Measurements from ENCODE around the gene PITRM1. TPM values are rescaled to one million over a fixed set of nuclear protein-coding genes. Genes with fewer than 3 reads are reported as not detected.

PITRM1 gene
- total and polyA plus RNA-seq, 2 donors (not counting 3 experiments of a cell fraction or from before 2014, with no cell fraction given) = 83.2 to 145 TPM

DNA sequence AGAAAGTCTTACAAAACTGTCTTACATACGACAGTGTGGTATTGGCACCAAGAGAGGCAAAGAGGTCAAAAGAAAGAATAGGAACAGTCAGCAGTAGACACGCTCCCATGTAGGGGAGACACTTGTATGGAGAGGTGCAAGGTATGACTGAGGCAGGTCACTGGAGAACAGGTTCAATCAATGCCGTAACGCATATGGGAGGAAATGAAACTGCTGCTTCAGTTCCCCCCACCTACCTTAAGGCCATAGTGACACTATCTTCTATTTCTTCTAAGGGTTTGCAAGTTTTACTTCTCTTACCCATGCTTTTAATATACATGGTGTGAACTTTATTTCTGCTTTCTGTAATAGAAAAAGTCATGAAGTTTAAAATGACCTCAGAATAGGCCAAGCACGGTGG, 5.5 kb upstream of the PITRM1 start:
- CTCF ChIA-PET = no interaction called here
- no peak for FAIRE-seq
- no TSS peak for BruUV-seq (replicated peaks)

More for the DNA sequence above, 5.5 kb upstream of the PITRM1 start:
- POLR2A ChIA-PET = no interaction called here
- TF ChIP-seq, protein P1, sequence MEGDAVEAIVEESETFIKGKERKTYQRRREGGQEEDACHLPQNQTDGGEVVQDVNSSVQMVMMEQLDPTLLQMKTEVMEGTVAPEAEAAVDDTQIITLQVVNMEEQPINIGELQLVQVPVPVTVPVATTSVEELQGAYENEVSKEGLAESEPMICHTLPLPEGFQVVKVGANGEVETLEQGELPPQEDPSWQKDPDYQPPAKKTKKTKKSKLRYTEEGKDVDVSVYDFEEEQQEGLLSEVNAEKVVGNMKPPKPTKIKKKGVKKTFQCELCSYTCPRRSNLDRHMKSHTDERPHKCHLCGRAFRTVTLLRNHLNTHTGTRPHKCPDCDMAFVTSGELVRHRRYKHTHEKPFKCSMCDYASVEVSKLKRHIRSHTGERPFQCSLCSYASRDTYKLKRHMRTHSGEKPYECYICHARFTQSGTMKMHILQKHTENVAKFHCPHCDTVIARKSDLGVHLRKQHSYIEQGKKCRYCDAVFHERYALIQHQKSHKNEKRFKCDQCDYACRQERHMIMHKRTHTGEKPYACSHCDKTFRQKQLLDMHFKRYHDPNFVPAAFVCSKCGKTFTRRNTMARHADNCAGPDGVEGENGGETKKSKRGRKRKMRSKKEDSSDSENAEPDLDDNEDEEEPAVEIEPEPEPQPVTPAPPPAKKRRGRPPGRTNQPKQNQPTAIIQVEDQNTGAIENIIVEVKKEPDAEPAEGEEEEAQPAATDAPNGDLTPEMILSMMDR (IDR thresholded peaks at IDR 0.05; ENCODE audit: extremely low read depth in 1 of 2, insufficient read depth in 1 of 2, low read depth in 1 of 2, low read length in 2 of 2) = no peak
- no peak for TF ChIP-seq FOS (IDR thresholded peaks at IDR 0.05; ENCODE audit: borderline replicate concordance, insufficient read depth, low read length)
- no peak for TF ChIP-seq EZH2 (IDR thresholded peaks at IDR 0.05; ENCODE audit: borderline replicate concordance, low read depth, low read length, severe bottlenecking)
- no peak for TF ChIP-seq GATA2 (IDR thresholded peaks at IDR 0.05; ENCODE audit: insufficient read depth, insufficient read length, low read depth, low read length)
- no peak for TF ChIP-seq POLR2A (IDR thresholded peaks at IDR 0.05; ENCODE audit: low read depth, low read length)
- Histone ChIP-seq H3K27me3 (ENCODE audit: control insufficient read depth in 2 of 2, insufficient read depth in 2 of 2, low read length in 2 of 2) (peaks cover 28 to 41% of the 10 kb centered on the region in 2 experiments), H3K4me1 (ENCODE audit: control insufficient read depth, extremely low read depth, insufficient read depth, low read length) (no peaks in the 10 kb centered on the region), H3K27ac (ENCODE audit: insufficient read depth, low read depth, low read length) (no peak overlapping the region), H3K79me2 (ENCODE audit: control insufficient read depth, insufficient read depth, low read length) (no peaks in the 10 kb centered on the region), H3K4me3 (replicated peaks in 1 of 3; ENCODE audit: insufficient read depth in 1 of 3, low read depth in 1 of 3, low read length in 3 of 3) (no peak overlapping the region), H3K36me3 (ENCODE audit: control insufficient read depth in 2 of 2, extremely low read depth in 1 of 2, insufficient read depth in 2 of 2, low read length in 2 of 2) (no peaks in the 10 kb centered on the region), H3K9me3 (replicated peaks; ENCODE audit: control insufficient read depth, insufficient read depth, low read length) (no peaks in the 10 kb centered on the region), H3K9me1 (replicated peaks; ENCODE audit: control insufficient read depth, extremely low read depth, insufficient read depth, low read length) (no peaks in the 10 kb centered on the region), H2AFZ (ENCODE audit: low read depth, low read length) (no peak overlapping the region), H3K9ac (replicated peaks; ENCODE audit: extremely low read depth, insufficient read depth, low read length) (no peak overlapping the region), H3K4me2 (ENCODE audit: insufficient read depth, low read length) (no peak overlapping the region), H4K20me1 (replicated peaks; ENCODE audit: control insufficient read depth, extremely low read depth, insufficient read depth, low read length) (no peaks in the 10 kb centered on the region)
- dilution Hi-C loops (cut with MboI; ENCODE audit: extremely low pct_ligation_motif_present, low sequenced_read_pairs) (no loop called here), intact Hi-C loops (cut with micrococcal nuclease) (no loop called here)
- DNase-seq (ENCODE audit: low read depth, low spot score) = no peak

All from endothelial cell of umbilical vein (primary cell).